ENCODE measurements around the gene WNT3A.

WNT3A gene

DNA sequence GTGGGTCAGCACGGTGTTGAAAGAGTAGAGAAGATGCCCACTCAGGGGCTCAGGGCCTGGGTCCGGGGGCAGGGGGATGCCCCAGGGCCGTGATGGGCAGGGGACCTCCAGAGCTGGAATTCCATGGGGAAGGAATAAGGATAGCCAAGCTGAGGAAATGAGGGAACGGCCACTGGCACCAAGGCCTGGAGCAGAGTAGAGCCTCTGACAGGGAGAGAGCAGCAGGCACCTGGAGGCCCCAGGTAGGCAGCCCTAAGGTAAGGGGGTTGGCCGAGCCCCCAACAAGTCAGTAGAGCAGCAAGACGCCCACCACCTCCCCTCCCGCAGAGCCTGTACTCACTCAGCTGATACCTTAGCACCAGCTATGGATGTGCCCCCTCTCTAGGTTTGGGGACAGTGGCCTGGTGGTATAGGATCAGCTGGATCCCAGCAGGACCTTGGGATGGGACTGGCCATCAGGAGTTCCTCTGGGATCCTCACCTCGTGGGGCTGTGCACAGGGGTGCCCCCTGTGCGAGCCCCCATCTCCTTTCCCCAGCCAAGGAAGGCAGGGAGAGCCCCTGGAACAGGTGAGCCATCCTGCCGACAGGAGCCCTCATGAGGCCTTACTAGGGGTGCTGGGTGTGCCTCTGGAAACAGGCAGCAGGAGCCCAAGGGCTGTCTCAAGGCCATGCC is 54.8 kb downstream of the WNT3A start:
- peak overlapping the region; percentile 83; the same call in 1 of the 2 replicates for H3K4me3 ChIP-seq (ENCODE audit: low read depth, low read length)

DNA sequence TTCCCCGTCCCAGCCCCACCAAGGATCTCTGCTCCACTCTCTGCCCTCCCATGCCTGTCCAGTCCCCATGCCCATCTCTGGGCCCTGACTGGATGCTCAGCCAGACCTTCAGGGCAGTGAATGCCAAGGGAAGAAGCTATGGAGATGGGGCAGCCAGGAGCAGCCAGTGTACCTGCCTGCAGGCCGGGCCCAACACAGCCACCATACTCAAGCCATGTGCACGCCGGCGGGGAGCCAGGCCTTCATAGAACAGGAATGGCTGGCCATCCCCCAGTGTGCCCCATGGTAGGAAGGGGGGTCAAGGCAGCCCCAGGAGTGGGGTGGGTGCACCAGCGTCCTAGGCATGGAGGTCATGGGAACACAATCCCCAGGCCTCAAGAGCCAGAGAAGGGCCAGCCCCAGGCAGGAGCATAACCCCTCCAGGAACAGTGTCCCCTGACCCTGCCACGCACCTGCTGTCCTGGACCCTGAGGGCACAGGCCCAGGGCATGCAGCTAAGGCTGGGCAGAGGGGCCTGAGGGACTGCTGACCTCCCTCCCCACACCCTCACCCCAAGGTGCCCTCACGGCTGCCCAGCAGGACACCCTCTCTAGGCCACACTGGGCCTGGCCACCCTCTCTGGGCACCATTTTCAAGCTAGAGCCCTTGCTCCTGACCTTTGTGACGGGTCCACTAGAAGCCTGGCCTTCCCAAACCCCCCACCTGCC is 55.4 kb downstream of the WNT3A start:
- H3K27ac ChIP-seq (ENCODE audit: low read depth, low read length) = no peak overlapping the region
- H3K9ac ChIP-seq (ENCODE audit: low read length) = no peak overlapping the region
- peaks cover 91% of the 10 kb centered on the region for H3K27me3 ChIP-seq (ENCODE audit: control insufficient read depth, insufficient read depth, low read length)

More for the DNA sequence above, 54.8 kb downstream of the WNT3A start:
- H3K36me3 ChIP-seq (ENCODE audit: control insufficient read depth, insufficient read depth, low read length) = no peaks in the 10 kb centered on the region
- H3K9ac ChIP-seq (ENCODE audit: low read length) = no peak overlapping the region
- peaks cover 91% of the 10 kb centered on the region for H3K27me3 ChIP-seq (ENCODE audit: control insufficient read depth, insufficient read depth, low read length)
- H3K4me1 ChIP-seq (ENCODE audit: control insufficient read depth, insufficient read depth, low read length) = peaks cover 26% of the 10 kb centered on the region; the same call in 1 of the 2 replicates
- no peaks in the 10 kb centered on the region for H3K9me3 ChIP-seq (ENCODE audit: control insufficient read depth, insufficient read depth, low read depth, low read length)
- H3K27ac ChIP-seq (ENCODE audit: low read depth, low read length) = no peak overlapping the region

DNA sequence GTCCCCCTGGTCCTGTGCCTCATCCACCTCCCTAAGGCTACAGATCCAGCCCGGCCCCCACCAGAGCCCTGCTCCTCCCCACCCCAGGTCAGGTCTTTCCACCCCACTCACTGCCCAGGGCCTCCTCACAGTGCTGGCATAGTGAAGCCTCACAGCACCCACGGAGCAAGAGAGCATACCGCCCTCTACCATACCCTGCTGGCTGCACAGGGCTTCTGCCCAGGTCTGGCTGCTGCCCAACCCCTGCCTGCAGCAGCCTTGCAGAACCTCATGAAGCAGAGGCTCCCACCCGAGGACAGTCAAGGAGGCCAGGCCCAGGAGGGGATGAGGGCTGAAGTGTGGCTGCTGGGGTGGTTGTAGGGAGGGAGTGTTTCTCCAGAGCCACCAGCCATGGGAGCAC is 56.0 kb downstream of the WNT3A start:
- H3K27me3 ChIP-seq (ENCODE audit: control insufficient read depth, insufficient read depth, low read length) = peaks cover 91% of the 10 kb centered on the region

More for the DNA sequence above, 55.4 kb downstream of the WNT3A start:
- Histone ChIP-seq H3K36me3 (ENCODE audit: control insufficient read depth, insufficient read depth, low read length) (no peaks in the 10 kb centered on the region), H3K4me1 (ENCODE audit: control insufficient read depth, insufficient read depth, low read length) (peaks cover 26% of the 10 kb centered on the region; the same call in 1 of the 2 replicates), H3K9me3 (ENCODE audit: control insufficient read depth, insufficient read depth, low read depth, low read length) (no peaks in the 10 kb centered on the region), H3K4me3 (ENCODE audit: low read depth, low read length) (no peak overlapping the region)

DNA sequence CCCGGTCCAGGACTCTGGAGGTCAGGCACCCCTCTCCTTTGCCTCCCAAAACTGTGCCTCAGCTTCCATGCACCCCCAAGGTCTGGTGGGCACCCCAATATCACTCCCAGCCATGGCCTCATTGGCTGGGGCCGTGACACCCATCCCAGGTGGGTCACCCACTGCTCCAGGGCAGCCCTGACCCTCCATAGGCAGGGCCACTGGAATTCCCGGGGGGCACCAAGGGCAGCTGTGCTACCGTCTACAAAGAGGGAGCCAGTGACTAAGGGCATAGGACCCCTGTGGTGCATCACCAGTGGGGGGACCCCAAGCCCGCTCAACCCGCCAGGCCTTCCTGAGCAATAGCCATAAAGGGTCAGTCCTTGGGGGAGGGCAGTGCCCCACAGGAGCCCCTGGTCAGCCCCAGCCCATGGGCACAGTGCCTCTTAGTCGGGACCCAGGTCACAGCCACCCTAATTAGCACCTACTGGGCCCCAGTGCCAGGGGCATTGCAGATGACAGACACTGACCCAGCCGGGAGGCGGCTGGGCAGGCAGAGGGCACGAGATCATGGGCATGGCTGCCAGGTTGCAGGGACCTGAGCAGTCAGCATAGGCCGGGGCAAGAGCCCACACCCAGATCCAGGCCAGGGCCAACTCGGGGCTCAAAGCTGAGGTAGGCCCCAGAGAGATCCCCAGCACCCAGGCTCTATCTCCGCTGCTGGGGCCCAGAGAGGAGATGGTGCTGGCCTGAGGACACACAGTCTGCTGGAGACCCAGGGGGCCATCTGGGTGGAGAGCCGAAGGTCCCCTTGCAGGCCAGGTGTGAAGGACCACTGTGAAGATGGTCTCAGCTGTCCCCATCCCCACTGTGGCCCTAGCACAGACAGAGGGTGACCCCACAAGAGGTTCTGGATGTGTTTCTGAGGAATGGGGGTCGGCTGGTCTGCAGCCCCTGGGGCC is 56.7 kb downstream of the WNT3A start:
- no peak overlapping the region for H3K27ac ChIP-seq (ENCODE audit: low read depth, low read length)
- peaks cover 26% of the 10 kb centered on the region; the same call in 1 of the 2 replicates for H3K4me1 ChIP-seq (ENCODE audit: control insufficient read depth, insufficient read depth, low read length)
- H3K36me3 ChIP-seq (ENCODE audit: control insufficient read depth, insufficient read depth, low read length) = no peaks in the 10 kb centered on the region
- peaks cover 91% of the 10 kb centered on the region for H3K27me3 ChIP-seq (ENCODE audit: control insufficient read depth, insufficient read depth, low read length)
- no peak overlapping the region for H3K4me3 ChIP-seq (ENCODE audit: low read depth, low read length)
- H3K9me3 ChIP-seq (ENCODE audit: control insufficient read depth, insufficient read depth, low read depth, low read length) = no peaks in the 10 kb centered on the region
- H3K9ac ChIP-seq (ENCODE audit: low read length) = no peak overlapping the region

More for the DNA sequence above, 56.0 kb downstream of the WNT3A start:
- peaks cover 26% of the 10 kb centered on the region; the same call in 1 of the 2 replicates for H3K4me1 ChIP-seq (ENCODE audit: control insufficient read depth, insufficient read depth, low read length)
- no peak overlapping the region for H3K4me3 ChIP-seq (ENCODE audit: low read depth, low read length)
- no peak overlapping the region for H3K27ac ChIP-seq (ENCODE audit: low read depth, low read length)
- no peak overlapping the region for H3K9ac ChIP-seq (ENCODE audit: low read length)
- no peaks in the 10 kb centered on the region for H3K36me3 ChIP-seq (ENCODE audit: control insufficient read depth, insufficient read depth, low read length)
- H3K9me3 ChIP-seq (ENCODE audit: control insufficient read depth, insufficient read depth, low read depth, low read length) = no peaks in the 10 kb centered on the region

DNA sequence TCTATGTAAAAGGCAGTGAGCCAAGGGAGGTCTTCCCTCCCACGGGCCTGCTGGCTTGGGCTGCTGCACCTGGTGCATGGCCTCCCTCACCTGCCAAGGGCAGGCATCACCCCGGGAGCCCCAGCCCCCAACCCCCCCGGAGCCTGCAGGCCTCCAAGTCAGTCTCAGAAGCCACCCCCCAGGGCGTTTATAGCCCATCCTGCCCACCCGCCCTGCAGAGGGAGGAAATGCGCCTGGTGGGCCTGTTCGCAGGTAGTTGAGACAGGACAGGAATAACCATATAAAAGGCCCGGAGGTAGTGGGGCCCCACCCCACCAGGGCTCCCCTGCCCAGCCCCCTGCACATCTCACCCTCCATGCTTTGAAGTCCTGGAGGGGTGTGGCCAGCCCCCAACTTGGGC is 57.5 kb downstream of the WNT3A start:
- Histone ChIP-seq H3K4me3 (ENCODE audit: low read depth, low read length) (no peak overlapping the region), H3K36me3 (ENCODE audit: control insufficient read depth, insufficient read depth, low read length) (no peaks in the 10 kb centered on the region), H3K27me3 (ENCODE audit: control insufficient read depth, insufficient read depth, low read length) (peaks cover 91% of the 10 kb centered on the region)

DNA sequence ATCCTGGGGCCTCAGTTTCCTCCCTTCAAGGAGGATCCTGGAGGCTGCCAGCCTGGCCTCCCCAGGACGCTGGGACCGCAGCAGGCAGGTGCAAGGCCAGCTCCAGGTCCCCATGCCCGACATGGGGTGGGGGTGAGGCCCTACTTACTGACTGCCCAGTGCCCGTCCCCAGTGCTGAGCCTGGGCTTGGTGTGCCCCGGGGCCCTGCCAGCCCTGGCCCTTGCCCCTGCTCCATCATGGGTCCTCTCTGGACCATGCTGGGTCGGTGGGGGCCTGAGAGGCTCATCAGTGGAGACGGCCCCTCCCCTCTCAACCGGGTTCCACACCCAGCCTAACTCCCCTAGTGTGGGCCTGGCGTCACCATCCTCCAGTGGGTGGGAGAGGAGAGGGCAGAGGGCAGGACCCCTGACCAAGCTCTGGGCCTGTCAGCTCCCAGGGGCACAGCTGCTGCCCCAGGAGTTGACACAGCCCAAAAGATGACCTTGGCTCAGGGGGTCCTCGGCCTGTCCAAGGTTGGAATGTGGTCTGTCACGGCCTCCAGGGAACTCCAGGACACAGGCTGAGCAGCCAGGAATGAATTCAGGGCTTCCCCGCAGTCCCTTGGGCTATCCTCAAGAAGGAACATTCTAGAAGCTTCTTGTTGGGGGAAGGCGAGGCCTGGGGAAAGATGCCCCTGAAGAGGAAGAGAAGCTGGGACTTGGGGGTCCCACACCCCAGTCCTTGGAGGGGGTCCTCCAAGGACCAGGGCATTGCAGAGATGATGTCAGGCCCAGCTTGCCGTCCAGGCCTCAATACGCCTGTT is 58.1 kb downstream of the WNT3A start:
- Histone ChIP-seq H3K27ac (ENCODE audit: low read depth, low read length) (no peak overlapping the region), H3K4me3 (ENCODE audit: low read depth, low read length) (no peak overlapping the region), H3K36me3 (ENCODE audit: control insufficient read depth, insufficient read depth, low read length) (no peaks in the 10 kb centered on the region), H3K9me3 (ENCODE audit: control insufficient read depth, insufficient read depth, low read depth, low read length) (no peaks in the 10 kb centered on the region), H3K9ac (ENCODE audit: low read length) (no peak overlapping the region), H3K4me1 (ENCODE audit: control insufficient read depth, insufficient read depth, low read length) (peaks cover 26% of the 10 kb centered on the region; the same call in 1 of the 2 replicates), H3K27me3 (ENCODE audit: control insufficient read depth, insufficient read depth, low read length) (peaks cover 95% of the 10 kb centered on the region)

More for the DNA sequence above, 57.5 kb downstream of the WNT3A start:
- Histone ChIP-seq H3K27ac (ENCODE audit: low read depth, low read length) (no peak overlapping the region), H3K9me3 (ENCODE audit: control insufficient read depth, insufficient read depth, low read depth, low read length) (no peaks in the 10 kb centered on the region), H3K9ac (ENCODE audit: low read length) (no peak overlapping the region), H3K4me1 (ENCODE audit: control insufficient read depth, insufficient read depth, low read length) (peaks cover 26% of the 10 kb centered on the region; the same call in 1 of the 2 replicates)

DNA sequence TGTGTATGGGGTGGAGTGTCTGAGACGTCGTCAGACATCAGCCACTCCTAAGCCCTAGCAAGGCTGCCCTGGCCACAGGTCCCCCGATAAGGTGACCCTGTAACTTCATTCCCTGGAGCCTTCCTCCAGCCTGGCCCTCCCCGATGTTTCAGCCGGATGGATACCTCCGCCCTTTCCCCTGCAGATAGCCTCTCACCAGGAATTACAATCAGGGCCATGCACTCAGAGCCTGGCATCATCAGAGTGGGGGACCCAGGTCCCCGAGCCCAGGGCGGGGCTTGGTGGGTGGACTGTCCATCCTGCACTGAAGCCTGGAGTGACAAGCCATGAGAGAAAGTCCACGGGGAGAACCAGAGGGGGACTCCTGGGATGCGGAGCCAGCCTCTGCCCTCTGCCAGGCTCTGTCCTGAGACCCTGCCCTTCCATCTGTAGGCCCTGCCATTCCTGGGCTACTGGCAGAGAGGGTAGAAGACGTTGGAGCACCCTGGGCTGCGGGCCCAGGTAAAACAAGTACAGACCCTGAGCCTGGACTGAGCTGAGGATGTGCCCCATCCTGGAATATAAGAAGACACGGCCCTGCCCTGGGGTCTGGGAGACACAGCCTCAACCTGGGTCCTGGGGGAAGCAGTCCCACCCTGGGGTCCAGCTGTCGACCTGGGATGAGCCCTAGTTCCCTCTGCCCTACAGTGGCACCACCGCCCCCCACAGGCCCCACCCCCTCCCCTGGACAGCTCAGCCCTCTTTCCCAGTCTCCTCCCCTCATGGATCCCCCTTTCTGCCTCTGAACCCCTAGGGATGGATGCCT is 58.9 kb downstream of the WNT3A start:
- Histone ChIP-seq H3K27ac (ENCODE audit: low read depth, low read length) (no peak overlapping the region), H3K9ac (ENCODE audit: low read length) (no peak overlapping the region), H3K27me3 (ENCODE audit: control insufficient read depth, insufficient read depth, low read length) (peaks cover 96% of the 10 kb centered on the region), H3K4me3 (ENCODE audit: low read depth, low read length) (no peak overlapping the region), H3K9me3 (ENCODE audit: control insufficient read depth, insufficient read depth, low read depth, low read length) (no peaks in the 10 kb centered on the region), H3K4me1 (ENCODE audit: control insufficient read depth, insufficient read depth, low read length) (peaks cover 24% of the 10 kb centered on the region; the same call in 1 of the 2 replicates), H3K36me3 (ENCODE audit: control insufficient read depth, insufficient read depth, low read length) (no peaks in the 10 kb centered on the region)

DNA sequence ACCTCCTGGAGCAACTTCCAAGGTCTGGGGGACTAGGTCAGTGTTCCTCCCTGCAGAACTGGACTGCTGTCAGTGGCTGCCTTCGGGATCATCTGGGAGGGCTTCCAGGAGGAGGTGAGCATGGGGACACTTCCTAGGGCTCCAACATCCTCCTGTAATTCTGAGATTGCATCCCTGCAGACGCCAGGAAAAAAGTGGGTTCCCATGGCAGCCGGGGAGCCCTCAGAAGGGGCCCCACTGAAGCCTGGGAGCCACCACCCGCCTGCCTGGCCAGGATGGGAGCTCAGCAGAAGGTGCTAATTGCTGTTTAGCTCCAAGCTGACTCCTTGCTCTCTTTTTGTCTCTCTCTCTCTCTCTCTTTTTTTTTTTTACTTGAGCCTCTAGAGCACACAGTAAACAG is 59.6 kb downstream of the WNT3A start:
- H3K4me3 ChIP-seq (ENCODE audit: low read depth, low read length) = no peak overlapping the region
- peaks cover 96% of the 10 kb centered on the region for H3K27me3 ChIP-seq (ENCODE audit: control insufficient read depth, insufficient read depth, low read length)
- H3K36me3 ChIP-seq (ENCODE audit: control insufficient read depth, insufficient read depth, low read length) = no peaks in the 10 kb centered on the region
- H3K4me1 ChIP-seq (ENCODE audit: control insufficient read depth, insufficient read depth, low read length) = peaks cover 20% of the 10 kb centered on the region; the same call in 1 of the 2 replicates
- H3K9me3 ChIP-seq (ENCODE audit: control insufficient read depth, insufficient read depth, low read depth, low read length) = no peaks in the 10 kb centered on the region
- no peak overlapping the region for H3K27ac ChIP-seq (ENCODE audit: low read depth, low read length)
- H3K9ac ChIP-seq (ENCODE audit: low read length) = no peak overlapping the region

DNA sequence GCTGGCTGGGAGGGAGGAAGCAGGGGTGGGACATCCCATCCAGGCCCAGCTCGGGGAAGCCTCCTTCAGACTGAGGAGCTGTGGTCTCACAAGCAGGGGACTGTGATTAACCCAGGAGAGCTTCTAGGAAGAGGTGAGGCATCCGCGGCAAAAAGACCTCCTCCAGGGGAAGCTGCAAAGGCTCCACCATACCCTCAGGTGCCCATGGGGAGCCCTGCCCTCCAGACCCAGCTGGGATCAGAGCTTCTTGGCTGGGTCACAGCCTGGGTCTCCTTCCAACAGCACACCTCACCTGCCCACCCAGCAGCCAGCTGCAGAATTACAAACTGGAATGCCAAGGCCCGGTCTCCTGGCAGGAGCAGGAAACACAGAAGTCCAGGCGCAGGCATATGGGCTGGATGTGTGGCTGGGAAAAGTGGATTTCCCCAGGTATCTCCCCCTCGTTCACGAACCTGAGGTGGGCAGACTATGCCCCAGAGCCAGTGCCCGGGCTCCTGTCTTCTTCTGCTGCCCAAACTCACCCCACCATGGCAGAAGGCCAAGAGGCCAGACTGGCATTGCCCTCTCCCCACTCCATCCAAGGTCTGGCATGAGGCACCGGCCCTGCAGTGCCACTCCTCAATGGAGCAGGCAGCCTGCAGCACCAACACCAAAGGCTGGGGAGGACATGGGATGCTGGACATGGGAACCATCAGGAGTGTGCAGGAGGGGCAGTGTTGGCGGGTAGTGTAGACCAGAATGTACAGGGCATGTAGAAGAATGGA is 60.3 kb downstream of the WNT3A start:
- Histone ChIP-seq H3K4me3 (ENCODE audit: low read depth, low read length) (no peak overlapping the region), H3K9me3 (ENCODE audit: control insufficient read depth, insufficient read depth, low read depth, low read length) (no peaks in the 10 kb centered on the region), H3K9ac (ENCODE audit: low read length) (no peak overlapping the region), H3K4me1 (ENCODE audit: control insufficient read depth, insufficient read depth, low read length) (peaks cover 20% of the 10 kb centered on the region; the same call in 1 of the 2 replicates), H3K27me3 (ENCODE audit: control insufficient read depth, insufficient read depth, low read length) (peaks cover 96% of the 10 kb centered on the region), H3K36me3 (ENCODE audit: control insufficient read depth, insufficient read depth, low read length) (no peaks in the 10 kb centered on the region), H3K27ac (ENCODE audit: low read depth, low read length) (no peak overlapping the region)
